T-helper 1 cell treated with Interleukin-12 subunit alpha and Interleukin-12 subunit beta and Interleukin-4 antibody, amounts not matched to agents 30 μg/mL and 1 μg/mL, for 36 hours (primary cell): ENCODE results near the gene RNF207.

Experiments
- H3K27ac Mint-ChIP-seq: one replicate; pipeline ENCODE4 v1.8.0; 2021; ENCODE audit warnings: mild to moderate bottlenecking, mixed read lengths
- H3K27me3 Mint-ChIP-seq: one replicate; pipeline ENCODE4 v1.8.0; 2021; ENCODE audit warnings: low read depth, mixed read lengths
- H3K36me3 Mint-ChIP-seq: one replicate; pipeline ENCODE4 v1.8.0; 2021; ENCODE audit warnings: low read depth, mixed read lengths
- H3K4me1 Mint-ChIP-seq: one replicate; pipeline ENCODE4 v1.8.0; 2021; ENCODE audit warnings: low read depth, mixed read lengths
- H3K4me3 Mint-ChIP-seq: one replicate; pipeline ENCODE4 v1.8.0; 2021; ENCODE audit warnings: mild to moderate bottlenecking, moderate library complexity, mixed read lengths
- H3K9me3 Mint-ChIP-seq: one replicate; pipeline ENCODE4 v1.8.0; 2021; ENCODE audit warnings: mixed read lengths

The RNF207 gene

DNA sequence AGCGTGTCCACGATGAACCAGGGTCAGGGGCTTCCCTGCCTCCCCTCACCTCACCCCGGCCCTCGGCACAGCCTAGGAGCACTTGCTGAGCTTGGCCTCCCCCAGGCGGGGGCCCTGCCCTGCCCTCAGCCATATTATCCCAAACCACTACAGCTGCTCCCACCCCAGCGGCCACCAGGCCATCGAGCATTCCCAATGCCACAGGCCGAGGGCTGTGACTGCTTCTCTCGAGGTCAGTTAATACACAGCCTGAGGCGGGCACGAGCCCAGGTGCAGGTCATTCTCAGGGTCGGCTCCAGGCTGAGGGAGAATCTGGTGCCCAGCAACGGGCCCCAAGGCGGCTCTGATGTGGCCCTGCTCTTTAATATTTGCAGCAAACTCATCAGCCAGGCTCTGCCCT lies 63.4 kb downstream of the RNF207 start:
- Mint-ChIP-seq H3K27ac (no peak overlapping the region), H3K36me3 (no peaks in the 10 kb centered on the region), H3K4me3 (no peak overlapping the region), H3K9me3 (no peaks in the 10 kb centered on the region), H3K4me1 (no peaks in the 10 kb centered on the region), H3K27me3 (no peaks in the 10 kb centered on the region)

DNA sequence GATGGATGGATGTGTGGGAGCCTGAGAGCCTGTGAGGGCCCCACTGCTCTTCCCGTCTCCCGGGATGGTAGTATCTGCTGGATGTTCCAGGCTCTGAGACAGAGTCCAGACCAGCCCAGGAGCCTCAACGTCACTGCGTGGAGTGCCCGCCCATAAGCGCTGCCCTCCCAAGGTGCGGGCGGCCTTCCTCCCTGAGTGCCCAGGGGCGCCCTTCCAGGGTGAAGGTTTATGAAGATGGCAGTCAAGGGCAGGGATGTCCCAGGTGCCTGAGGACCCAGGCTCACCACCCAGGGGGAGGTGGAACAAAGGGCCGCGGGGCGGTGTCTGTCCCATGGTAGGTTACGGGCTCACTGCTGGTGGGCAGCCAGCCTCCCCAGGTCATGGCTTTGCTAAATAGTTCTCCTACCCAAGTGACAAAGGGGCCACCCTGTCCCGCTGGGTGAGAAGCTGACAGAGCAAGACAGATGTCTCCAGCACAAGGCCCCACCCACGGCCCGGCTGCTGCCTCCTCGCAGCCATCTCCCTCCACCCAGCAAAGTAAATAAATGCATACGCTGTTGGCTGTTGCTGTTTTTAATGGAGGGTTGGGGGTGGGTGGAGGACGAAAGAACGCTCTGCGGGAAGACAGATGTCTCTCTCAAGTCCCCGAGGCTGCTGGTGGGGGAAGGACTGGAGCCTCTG lies 63.9 kb downstream of the RNF207 start:
- Mint-ChIP-seq H3K27ac (no peak overlapping the region), H3K27me3 (no peaks in the 10 kb centered on the region), H3K4me1 (no peaks in the 10 kb centered on the region), H3K9me3 (no peaks in the 10 kb centered on the region), H3K36me3 (no peaks in the 10 kb centered on the region), H3K4me3 (no peak overlapping the region)

DNA sequence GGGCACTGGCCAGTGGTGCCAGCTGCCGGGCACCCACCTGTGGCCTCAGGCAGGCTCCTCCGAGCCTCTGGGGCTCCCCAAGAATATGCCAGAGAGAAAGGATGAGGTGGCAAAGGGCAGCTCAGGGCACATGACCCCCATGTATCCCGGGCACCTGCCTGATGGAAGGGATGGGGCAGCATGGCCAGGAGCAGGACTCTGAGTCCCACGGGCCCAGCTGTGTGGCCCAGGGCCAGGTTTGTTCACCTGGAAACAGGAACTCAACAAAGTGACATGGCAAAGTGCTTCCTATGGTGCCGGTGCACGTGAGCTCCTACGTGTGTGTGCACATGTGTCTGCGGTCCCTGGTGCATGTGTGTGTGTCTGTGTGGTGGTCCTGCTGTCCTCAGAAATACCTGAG lies 64.5 kb downstream of the RNF207 start:
- H3K27ac Mint-ChIP-seq: no peak overlapping the region
- H3K27me3 Mint-ChIP-seq: no peaks in the 10 kb centered on the region
- H3K4me1 Mint-ChIP-seq: no peaks in the 10 kb centered on the region
- no peak overlapping the region for H3K4me3 Mint-ChIP-seq
- no peaks in the 10 kb centered on the region for H3K36me3 Mint-ChIP-seq
- no peaks in the 10 kb centered on the region for H3K9me3 Mint-ChIP-seq
